Measurements from ENCODE around the gene CALY. TPM values are rescaled to one million over a fixed set of nuclear protein-coding genes. Genes with fewer than 3 reads are reported as not detected.

Gene CALY, protein sequence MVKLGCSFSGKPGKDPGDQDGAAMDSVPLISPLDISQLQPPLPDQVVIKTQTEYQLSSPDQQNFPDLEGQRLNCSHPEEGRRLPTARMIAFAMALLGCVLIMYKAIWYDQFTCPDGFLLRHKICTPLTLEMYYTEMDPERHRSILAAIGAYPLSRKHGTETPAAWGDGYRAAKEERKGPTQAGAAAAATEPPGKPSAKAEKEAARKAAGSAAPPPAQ
- polyA plus RNA-seq (2013, experiment 1 of 2) = 0.54 TPM
- polyA plus RNA-seq (2013, experiment 2 of 2) = 0.47 TPM

GRCh38 chr10:133336577-133337369 lies at the start of gene CALY:
Gene CALY, minus strand, starts transcription at chr10:133336896. Its CDS starts 7,907 bp downstream, at chr10:133328989.
- no peak within 1 kb of the TSS for H3K9ac ChIP-seq (ENCODE audit: low read length)
- no peaks in the 10 kb centered on the region for H3K9me3 ChIP-seq (ENCODE audit: control insufficient read depth, low read length)
- no peaks in the 10 kb centered on the region for H3K79me1 ChIP-seq (replicated peaks; ENCODE audit: low read length, poor library complexity, severe bottlenecking)
- peak within 1 kb of the TSS; percentile 66 for H4K91ac ChIP-seq (ENCODE audit: low read length)
- H2BK15ac ChIP-seq (ENCODE audit: low read depth, poor library complexity, severe bottlenecking) = no peak within 1 kb of the TSS
- WGBS = 67% methylated on average over 61 of the region's 63 CpGs
- H3K14ac ChIP-seq (ENCODE audit: low read length in 2 of 2) = no peak within 1 kb of the TSS
- H3K18ac ChIP-seq (ENCODE audit: low read depth in 1 of 2, low read length in 2 of 2) = no peak within 1 kb of the TSS
- H3K4ac ChIP-seq (ENCODE audit: low read depth in 1 of 2, low read length in 2 of 2) = no peak within 1 kb of the TSS
- no peak within 1 kb of the TSS for H2AFZ ChIP-seq (ENCODE audit: low read depth, low read length)
- peaks cover 0 to 5% of the 10 kb centered on the region in 2 experiments for H3K36me3 ChIP-seq (ENCODE audit: control insufficient read depth in 1 of 2, insufficient read depth in 2 of 2, low read depth in 1 of 2, low read length in 2 of 2)
- no peak within 1 kb of the TSS for H4K8ac ChIP-seq (ENCODE audit: low read length)
- no peak within 1 kb of the TSS for H3K23ac ChIP-seq (ENCODE audit: low read length in 2 of 2)
- no peak for DNase-seq
- H2BK5ac ChIP-seq (ENCODE audit: low read depth, low read length, poor library complexity, severe bottlenecking) = no peak within 1 kb of the TSS
- no peak within 1 kb of the TSS for H3K27ac ChIP-seq (ENCODE audit: low read length, poor library complexity, severe bottlenecking)
- peaks cover 51 to 70% of the 10 kb centered on the region in 2 experiments for H3K27me3 ChIP-seq (ENCODE audit: control insufficient read depth in 1 of 2, insufficient read depth in 1 of 2, low read length in 2 of 2)
- no peak within 1 kb of the TSS for H2BK120ac ChIP-seq (ENCODE audit: low read depth, low read length)
- no peak within 1 kb of the TSS for H2BK12ac ChIP-seq (ENCODE audit: low read length in 2 of 2)
- peaks cover 21% of the 10 kb centered on the region for H3K4me1 ChIP-seq (ENCODE audit: control insufficient read depth, insufficient read depth, low read depth, low read length)
- H3K4me2 ChIP-seq (ENCODE audit: low read length, poor library complexity, severe bottlenecking) = no peak within 1 kb of the TSS
- peak within 1 kb of the TSS; percentile 29 to 68 for H3K4me3 ChIP-seq (ENCODE audit: insufficient read depth in 1 of 2, low read depth in 1 of 2, low read length in 2 of 2)
- no peak within 1 kb of the TSS for H2AK5ac ChIP-seq (ENCODE audit: low read length, severe bottlenecking)

- H3K79me1 ChIP-seq (replicated peaks; ENCODE audit: low read length, poor library complexity, severe bottlenecking) = peaks cover 5% of the 10 kb centered on the region
- H3K27ac ChIP-seq (ENCODE audit: low read length, poor library complexity, severe bottlenecking) = no peak overlapping the region
- H3K14ac ChIP-seq (ENCODE audit: low read length in 2 of 2) = no peak overlapping the region
- H3K23ac ChIP-seq (ENCODE audit: low read length in 2 of 2) = no peak overlapping the region
- H4K8ac ChIP-seq (ENCODE audit: low read length) = no peak overlapping the region
- H4K91ac ChIP-seq (ENCODE audit: low read length) = no peak overlapping the region
- H2BK5ac ChIP-seq (ENCODE audit: low read depth, low read length, poor library complexity, severe bottlenecking) = no peak overlapping the region
- H3K36me3 ChIP-seq (ENCODE audit: control insufficient read depth in 1 of 2, insufficient read depth in 2 of 2, low read depth in 1 of 2, low read length in 2 of 2) = peaks cover 27 to 34% of the 10 kb centered on the region in 2 experiments
- peaks cover 7% of the 10 kb centered on the region for H3K4me1 ChIP-seq (ENCODE audit: control insufficient read depth, insufficient read depth, low read depth, low read length)
- H2AFZ ChIP-seq (ENCODE audit: low read depth, low read length) = no peak overlapping the region
- H3K18ac ChIP-seq (ENCODE audit: low read depth in 1 of 2, low read length in 2 of 2) = no peak overlapping the region
- no peaks in the 10 kb centered on the region for H3K27me3 ChIP-seq (ENCODE audit: control insufficient read depth in 1 of 2, insufficient read depth in 1 of 2, low read length in 2 of 2)
- H3K9me3 ChIP-seq (ENCODE audit: control insufficient read depth, low read length) = no peaks in the 10 kb centered on the region
- no peak overlapping the region for H3K4ac ChIP-seq (ENCODE audit: low read depth in 1 of 2, low read length in 2 of 2)
- H3K9ac ChIP-seq (ENCODE audit: low read length) = no peak overlapping the region
- H3K4me2 ChIP-seq (ENCODE audit: low read length, poor library complexity, severe bottlenecking) = no peak overlapping the region
- no peak overlapping the region for H2AK5ac ChIP-seq (ENCODE audit: low read length, severe bottlenecking)
- no peak for DNase-seq
- no peak overlapping the region for H3K4me3 ChIP-seq (ENCODE audit: insufficient read depth in 1 of 2, low read depth in 1 of 2, low read length in 2 of 2)
- no peak overlapping the region for H2BK120ac ChIP-seq (ENCODE audit: low read depth, low read length)
- H2BK12ac ChIP-seq (ENCODE audit: low read length in 2 of 2) = no peak overlapping the region
- no peak overlapping the region for H2BK15ac ChIP-seq (ENCODE audit: low read depth, poor library complexity, severe bottlenecking)
- WGBS = 100% methylated on average over 1 of the region's 2 CpGs
Observed at GRCh38 chr10:133385214-133385613, 48.5 kb upstream of the CALY start.

DNA sequence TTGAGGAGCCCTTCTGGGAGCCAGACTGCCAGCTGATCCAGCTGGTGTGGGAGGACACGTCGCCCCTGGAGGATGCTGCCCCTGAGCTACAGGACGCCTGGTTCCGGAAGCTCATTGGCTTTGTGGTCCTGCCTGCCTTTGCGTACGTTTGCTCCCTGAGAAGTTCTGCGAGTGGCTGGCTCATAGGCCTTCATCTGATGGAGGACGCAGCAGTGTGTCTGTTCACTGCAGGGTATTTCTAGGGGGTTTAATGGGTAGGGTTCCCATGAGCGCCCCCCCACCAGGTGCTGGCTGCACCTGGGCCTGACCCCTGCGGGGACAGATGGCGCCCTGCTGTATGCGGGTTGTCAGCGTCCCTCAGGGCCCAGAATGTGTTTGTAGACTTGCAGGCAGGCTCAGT lies 47.4 kb upstream of the CALY start:
- Histone ChIP-seq H3K4me3 (ENCODE audit: insufficient read depth in 1 of 2, low read depth in 1 of 2, low read length in 2 of 2) (no peak overlapping the region), H3K27ac (ENCODE audit: low read length, poor library complexity, severe bottlenecking) (no peak overlapping the region), H2AFZ (ENCODE audit: low read depth, low read length) (no peak overlapping the region), H3K4me1 (ENCODE audit: control insufficient read depth, insufficient read depth, low read depth, low read length) (peaks cover 13% of the 10 kb centered on the region), H3K14ac (ENCODE audit: low read length in 2 of 2) (no peak overlapping the region), H2BK15ac (ENCODE audit: low read depth, poor library complexity, severe bottlenecking) (no peak overlapping the region), H4K8ac (ENCODE audit: low read length) (no peak overlapping the region), H3K9ac (ENCODE audit: low read length) (no peak overlapping the region), H2BK5ac (ENCODE audit: low read depth, low read length, poor library complexity, severe bottlenecking) (no peak overlapping the region), H2AK5ac (ENCODE audit: low read length, severe bottlenecking) (no peak overlapping the region), H2BK120ac (ENCODE audit: low read depth, low read length) (no peak overlapping the region), H3K27me3 (ENCODE audit: control insufficient read depth in 1 of 2, insufficient read depth in 1 of 2, low read length in 2 of 2) (no peaks in the 10 kb centered on the region), H3K36me3 (ENCODE audit: control insufficient read depth in 1 of 2, insufficient read depth in 2 of 2, low read depth in 1 of 2, low read length in 2 of 2) (peaks cover 19 to 30% of the 10 kb centered on the region in 2 experiments), H3K79me1 (replicated peaks; ENCODE audit: low read length, poor library complexity, severe bottlenecking) (peaks cover 10% of the 10 kb centered on the region), H4K91ac (ENCODE audit: low read length) (no peak overlapping the region), H3K9me3 (ENCODE audit: control insufficient read depth, low read length) (no peaks in the 10 kb centered on the region), H3K23ac (ENCODE audit: low read length in 2 of 2) (no peak overlapping the region), H3K4ac (ENCODE audit: low read depth in 1 of 2, low read length in 2 of 2) (no peak overlapping the region), H2BK12ac (ENCODE audit: low read length in 2 of 2) (no peak overlapping the region), H3K4me2 (ENCODE audit: low read length, poor library complexity, severe bottlenecking) (no peak overlapping the region), H3K18ac (ENCODE audit: low read depth in 1 of 2, low read length in 2 of 2) (no peak overlapping the region)
- DNase-seq = no peak
- 92% methylated on average over 13 of the region's 13 CpGs for WGBS

GRCh38 chr10:133383551-133383950 lies 46.9 kb upstream of the CALY start:
- H2BK120ac ChIP-seq (ENCODE audit: low read depth, low read length) = no peak overlapping the region
- no peak overlapping the region for H3K9ac ChIP-seq (ENCODE audit: low read length)
- no peak overlapping the region for H2AFZ ChIP-seq (ENCODE audit: low read depth, low read length)
- H3K9me3 ChIP-seq (ENCODE audit: control insufficient read depth, low read length) = no peaks in the 10 kb centered on the region
- over 99% methylated on average over 4 of the region's 4 CpGs for WGBS
- H3K4me1 ChIP-seq (ENCODE audit: control insufficient read depth, insufficient read depth, low read depth, low read length) = peaks cover 13% of the 10 kb centered on the region
- H3K4ac ChIP-seq (ENCODE audit: low read depth in 1 of 2, low read length in 2 of 2) = no peak overlapping the region
- H3K27ac ChIP-seq (ENCODE audit: low read length, poor library complexity, severe bottlenecking) = no peak overlapping the region
- peaks cover 18 to 27% of the 10 kb centered on the region in 2 experiments for H3K36me3 ChIP-seq (ENCODE audit: control insufficient read depth in 1 of 2, insufficient read depth in 2 of 2, low read depth in 1 of 2, low read length in 2 of 2)
- no peak overlapping the region for H4K8ac ChIP-seq (ENCODE audit: low read length)
- H3K79me1 ChIP-seq (replicated peaks; ENCODE audit: low read length, poor library complexity, severe bottlenecking) = peaks cover 10% of the 10 kb centered on the region
- no peak overlapping the region for H2BK12ac ChIP-seq (ENCODE audit: low read length in 2 of 2)
- no peak overlapping the region for H3K4me2 ChIP-seq (ENCODE audit: low read length, poor library complexity, severe bottlenecking)
- DNase-seq = no peak
- H2BK5ac ChIP-seq (ENCODE audit: low read depth, low read length, poor library complexity, severe bottlenecking) = no peak overlapping the region
- no peak overlapping the region for H3K23ac ChIP-seq (ENCODE audit: low read length in 2 of 2)
- H3K14ac ChIP-seq (ENCODE audit: low read length in 2 of 2) = no peak overlapping the region
- H3K4me3 ChIP-seq (ENCODE audit: insufficient read depth in 1 of 2, low read depth in 1 of 2, low read length in 2 of 2) = no peak overlapping the region
- H2BK15ac ChIP-seq (ENCODE audit: low read depth, poor library complexity, severe bottlenecking) = no peak overlapping the region
- H3K18ac ChIP-seq (ENCODE audit: low read depth in 1 of 2, low read length in 2 of 2) = no peak overlapping the region
- H4K91ac ChIP-seq (ENCODE audit: low read length) = no peak overlapping the region
- H3K27me3 ChIP-seq (ENCODE audit: control insufficient read depth in 1 of 2, insufficient read depth in 1 of 2, low read length in 2 of 2) = no peaks in the 10 kb centered on the region
- no peak overlapping the region for H2AK5ac ChIP-seq (ENCODE audit: low read length, severe bottlenecking)
